ENCODE results near the gene ZNF865.
"Not testable (repeated sequence)": the region's sequence is repeated elsewhere in the genome, so short reads cannot be mapped to it uniquely, and the experiment has no call there.

GRCh38 chr19:55573929-55574328, 31.5 kb upstream of the ZNF865 start:
- TF ChIP-seq, protein P1, sequence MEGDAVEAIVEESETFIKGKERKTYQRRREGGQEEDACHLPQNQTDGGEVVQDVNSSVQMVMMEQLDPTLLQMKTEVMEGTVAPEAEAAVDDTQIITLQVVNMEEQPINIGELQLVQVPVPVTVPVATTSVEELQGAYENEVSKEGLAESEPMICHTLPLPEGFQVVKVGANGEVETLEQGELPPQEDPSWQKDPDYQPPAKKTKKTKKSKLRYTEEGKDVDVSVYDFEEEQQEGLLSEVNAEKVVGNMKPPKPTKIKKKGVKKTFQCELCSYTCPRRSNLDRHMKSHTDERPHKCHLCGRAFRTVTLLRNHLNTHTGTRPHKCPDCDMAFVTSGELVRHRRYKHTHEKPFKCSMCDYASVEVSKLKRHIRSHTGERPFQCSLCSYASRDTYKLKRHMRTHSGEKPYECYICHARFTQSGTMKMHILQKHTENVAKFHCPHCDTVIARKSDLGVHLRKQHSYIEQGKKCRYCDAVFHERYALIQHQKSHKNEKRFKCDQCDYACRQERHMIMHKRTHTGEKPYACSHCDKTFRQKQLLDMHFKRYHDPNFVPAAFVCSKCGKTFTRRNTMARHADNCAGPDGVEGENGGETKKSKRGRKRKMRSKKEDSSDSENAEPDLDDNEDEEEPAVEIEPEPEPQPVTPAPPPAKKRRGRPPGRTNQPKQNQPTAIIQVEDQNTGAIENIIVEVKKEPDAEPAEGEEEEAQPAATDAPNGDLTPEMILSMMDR (IDR thresholded peaks at IDR 0.05): not testable (repeated sequence)
- TF ChIP-seq POLR2A (IDR thresholded peaks at IDR 0.05): not testable (repeated sequence)

Measured in body of pancreas (tissue), 4 donors.